SU-DHL-6 (cell line): ENCODE data around the gene DMAP1.

Source experiments
- H2AFZ ChIP-seq: fragments of 200-600 bp; sonication (generic); 2 replicates; pipeline ENCODE4 v1.6.1; 2014; ENCODE audit warnings: low read depth, mild to moderate bottlenecking, moderate library complexity, mixed read lengths, antibody characterized with exemption, low read length; ENCODE audit not compliant: severe bottlenecking
- H3F3A ChIP-seq: fragments of 200-600 bp; shearing (Covaris generic); 2 replicates; pipeline ENCODE4 v1.6.0; 2016; ENCODE audit warnings: antibody characterized with exemption, mild to moderate bottlenecking; ENCODE audit not compliant: insufficient read depth
- H3K27ac ChIP-seq: fragments of 200-600 bp; sonication (generic); 2 replicates; pipeline ENCODE4 v1.5.1; 2016; ENCODE audit warnings: low read depth, mild to moderate bottlenecking, low read length, moderate library complexity, mixed read lengths
- H3K27me3 ChIP-seq: fragments of 200-600 bp; sonication (generic), shearing (Covaris generic); 2 replicates; pipeline ENCODE4 v1.6.0; 2014; ENCODE audit warnings: mild to moderate bottlenecking, low read length
- H3K36me3 ChIP-seq: fragments of 200-600 bp; sonication (generic); 2 replicates; pipeline ENCODE4 v1.6.1; 2014; ENCODE audit warnings: mild to moderate bottlenecking, low read length, mixed read lengths
- H3K4me2 ChIP-seq: fragments of 300-600, 200-600 bp; shearing (Covaris generic), sonication (generic); 2 replicates; pipeline ENCODE4 v1.6.0; 2014; ENCODE audit warnings: low read length, low read depth, mild to moderate bottlenecking; ENCODE audit not compliant: poor library complexity, severe bottlenecking
- H3K4me3 ChIP-seq: fragments of 200-600 bp; sonication (generic); 2 replicates; pipeline ENCODE4 v1.5.1; 2014; ENCODE audit warnings: antibody characterized with exemption, low read length, mild to moderate bottlenecking, mixed read lengths; ENCODE audit not compliant: insufficient read depth, poor library complexity, severe bottlenecking
- H3K79me2 ChIP-seq: fragments of 200-600 bp; sonication (generic); 2 replicates; pipeline ENCODE4 v1.6.1; 2014; ENCODE audit warnings: mild to moderate bottlenecking, low read length, moderate library complexity; ENCODE audit not compliant: insufficient read depth
- H3K9ac ChIP-seq: fragments of 200-600 bp; sonication (generic); 2 replicates; pipeline ENCODE4 v1.7.0; 2014; ENCODE audit warnings: mild to moderate bottlenecking, low read length
- H3K9me2 ChIP-seq: fragments of 200-600 bp; sonication (generic); replicated peaks from 2 replicates; pipeline ENCODE4 v1.6.1; 2014; ENCODE audit warnings: low read length; ENCODE audit not compliant: insufficient read depth
- H3K9me3 ChIP-seq: fragments of 200-600 bp; sonication (generic); 2 replicates; pipeline ENCODE4 v1.6.1; 2014; ENCODE audit warnings: low read length, mixed read lengths; ENCODE audit not compliant: insufficient read depth
- H4K20me1 ChIP-seq: fragments of 200-600 bp; sonication (generic); 2 replicates; pipeline ENCODE4 v1.6.1; 2014; ENCODE audit warnings: low read depth, mild to moderate bottlenecking, antibody characterized with exemption, low read length, moderate library complexity, mixed read lengths
- CTCF ChIP-seq: fragments of 200-600 bp; sonication (generic); IDR thresholded peaks from one replicate; pipeline ENCODE4 v1.5.1; 2017; ENCODE audit warnings: antibody characterized with exemption, mild to moderate bottlenecking, low read length, moderate library complexity; ENCODE audit not compliant: insufficient read depth, poor library complexity, severe bottlenecking
- EZH2phosphoT487 ChIP-seq: fragments of 200-600 bp; sonication (generic), shearing (Covaris generic); conservative IDR thresholded peaks from 2 replicates; pipeline ENCODE4 v1.6.1; 2018; ENCODE audit warnings: mild to moderate bottlenecking, antibody characterized with exemption, low read length, moderate library complexity, mixed read lengths

DMAP1 gene

GRCh38 chr1:44213222-44214112 is at the start of gene DMAP1:
Gene DMAP1, plus strand, starts transcription at chr1:44213471. Its CDS starts 283 bp downstream, at chr1:44213754.
- H3K4me3 ChIP-seq = peak within 1 kb of the TSS; percentile 96
- peak within 1 kb of the TSS; percentile 88 for H2AFZ ChIP-seq
- peaks cover 9% of the 10 kb centered on the region; the same call in 1 of the 2 replicates for H3K79me2 ChIP-seq
- no peaks in the 10 kb centered on the region for H3K27me3 ChIP-seq
- H3K9ac ChIP-seq = peak within 1 kb of the TSS; percentile 77
- TF ChIP-seq EZH2phosphoT487 = no peak
- no peak for TF ChIP-seq CTCF
- no peaks in the 10 kb centered on the region for H4K20me1 ChIP-seq
- no peaks in the 10 kb centered on the region for H3K36me3 ChIP-seq
- peak within 1 kb of the TSS; percentile 17; the same call in 1 of the 2 replicates for H3K27ac ChIP-seq
- H3K4me2 ChIP-seq = peak within 1 kb of the TSS; percentile 79
- H3F3A ChIP-seq = no peaks in the 10 kb centered on the region
- H3K9me3 ChIP-seq = no peaks in the 10 kb centered on the region
- no peaks in the 10 kb centered on the region for H3K9me2 ChIP-seq

- H3K4me2 ChIP-seq = no peak overlapping the region
- H4K20me1 ChIP-seq = no peaks in the 10 kb centered on the region
- no peaks in the 10 kb centered on the region for H3K9me2 ChIP-seq
- H3K9ac ChIP-seq = no peak overlapping the region
- no peaks in the 10 kb centered on the region for H3K27me3 ChIP-seq
- H3K36me3 ChIP-seq = no peaks in the 10 kb centered on the region
- TF ChIP-seq CTCF = no peak
- no peak for TF ChIP-seq EZH2phosphoT487
- H3K9me3 ChIP-seq = peaks cover 8% of the 10 kb centered on the region; the same call in 1 of the 2 replicates
- H3F3A ChIP-seq = no peaks in the 10 kb centered on the region
- no peak overlapping the region for H3K27ac ChIP-seq
- no peaks in the 10 kb centered on the region for H3K79me2 ChIP-seq
- H2AFZ ChIP-seq = no peak overlapping the region
- H3K4me3 ChIP-seq = no peak overlapping the region
Observed at GRCh38 chr1:44168520-44169098, 44.7 kb upstream of the DMAP1 start.

- peaks cover 21% of the 10 kb centered on the region; the same call in 1 of the 2 replicates for H3K9me3 ChIP-seq
- no peak overlapping the region for H3K4me2 ChIP-seq
- no peaks in the 10 kb centered on the region for H3K9me2 ChIP-seq
- H3K27me3 ChIP-seq = no peaks in the 10 kb centered on the region
- H3K9ac ChIP-seq = no peak overlapping the region
- no peak for TF ChIP-seq EZH2phosphoT487
- no peak for TF ChIP-seq CTCF
- no peak overlapping the region for H3K27ac ChIP-seq
- H3K4me3 ChIP-seq = no peak overlapping the region
- no peaks in the 10 kb centered on the region for H3F3A ChIP-seq
- H2AFZ ChIP-seq = no peak overlapping the region
- H4K20me1 ChIP-seq = no peaks in the 10 kb centered on the region
- no peaks in the 10 kb centered on the region for H3K79me2 ChIP-seq
- H3K36me3 ChIP-seq = no peaks in the 10 kb centered on the region
Observed at GRCh38 chr1:44170281-44170823, 42.9 kb upstream of the DMAP1 start.
